Limb (tissue), 2 donors: ENCODE results near the gene WNT9A.
A peak's percentile ranks its signal among the peaks of the same experiment; 100 is the strongest.
"Not testable (repeated sequence)": the region's sequence is repeated elsewhere in the genome, so short reads cannot be mapped to it uniquely, and the experiment has no call there.

Experiments
- DNase-seq, 2 donors: peaks; one replicate each; pipeline ENCODE4 v3.0.0-alpha.2; 2016; ENCODE audit errors: extremely low spot score in 2 of 2

WNT9A gene, protein sequence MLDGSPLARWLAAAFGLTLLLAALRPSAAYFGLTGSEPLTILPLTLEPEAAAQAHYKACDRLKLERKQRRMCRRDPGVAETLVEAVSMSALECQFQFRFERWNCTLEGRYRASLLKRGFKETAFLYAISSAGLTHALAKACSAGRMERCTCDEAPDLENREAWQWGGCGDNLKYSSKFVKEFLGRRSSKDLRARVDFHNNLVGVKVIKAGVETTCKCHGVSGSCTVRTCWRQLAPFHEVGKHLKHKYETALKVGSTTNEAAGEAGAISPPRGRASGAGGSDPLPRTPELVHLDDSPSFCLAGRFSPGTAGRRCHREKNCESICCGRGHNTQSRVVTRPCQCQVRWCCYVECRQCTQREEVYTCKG

GRCh38 chr1:227947676-227948492, at the start of gene WNT9A:
WNT9A (minus strand) TSS chr1:227947932; CDS start chr1:227947887, 45 bp downstream.
- peak; percentile 75 to 81 for DNase-seq

DNA sequence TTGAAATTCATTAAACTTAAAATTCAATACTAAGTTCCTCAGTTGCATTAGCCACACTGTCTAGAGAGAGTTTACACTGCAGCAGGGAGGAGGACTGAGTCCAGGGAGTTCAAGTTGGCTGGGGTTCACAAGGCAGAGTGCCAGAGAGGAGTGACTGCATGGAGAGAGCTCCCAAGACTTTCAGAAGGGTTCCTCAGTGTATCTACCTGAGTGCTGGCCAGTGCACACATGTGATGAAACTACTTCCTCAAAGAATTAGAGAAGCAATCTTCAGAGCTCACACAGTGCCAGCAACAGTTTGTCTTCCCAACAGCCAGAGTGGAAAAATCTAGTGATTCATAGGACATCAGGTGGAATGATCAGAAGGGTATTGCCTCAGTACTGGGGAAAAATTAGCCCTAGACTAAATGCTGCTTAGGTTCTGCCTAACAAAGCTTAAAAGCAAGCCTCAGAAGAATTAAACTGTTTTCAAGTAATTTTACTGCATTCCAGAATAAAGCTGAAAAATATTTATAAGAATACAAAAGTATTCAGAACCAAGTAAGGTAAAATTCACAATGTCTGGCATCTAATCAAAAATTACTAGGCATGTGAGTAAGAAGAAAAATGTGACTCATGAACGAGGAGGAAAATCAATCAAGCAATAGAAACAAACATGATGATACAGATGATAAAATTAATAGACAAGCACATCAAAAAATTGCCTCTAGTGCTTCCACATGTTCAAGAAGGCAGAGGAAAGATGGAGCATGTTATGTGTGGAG, 48.6 kb upstream of the WNT9A start:
- DNase-seq: no peak

DNA sequence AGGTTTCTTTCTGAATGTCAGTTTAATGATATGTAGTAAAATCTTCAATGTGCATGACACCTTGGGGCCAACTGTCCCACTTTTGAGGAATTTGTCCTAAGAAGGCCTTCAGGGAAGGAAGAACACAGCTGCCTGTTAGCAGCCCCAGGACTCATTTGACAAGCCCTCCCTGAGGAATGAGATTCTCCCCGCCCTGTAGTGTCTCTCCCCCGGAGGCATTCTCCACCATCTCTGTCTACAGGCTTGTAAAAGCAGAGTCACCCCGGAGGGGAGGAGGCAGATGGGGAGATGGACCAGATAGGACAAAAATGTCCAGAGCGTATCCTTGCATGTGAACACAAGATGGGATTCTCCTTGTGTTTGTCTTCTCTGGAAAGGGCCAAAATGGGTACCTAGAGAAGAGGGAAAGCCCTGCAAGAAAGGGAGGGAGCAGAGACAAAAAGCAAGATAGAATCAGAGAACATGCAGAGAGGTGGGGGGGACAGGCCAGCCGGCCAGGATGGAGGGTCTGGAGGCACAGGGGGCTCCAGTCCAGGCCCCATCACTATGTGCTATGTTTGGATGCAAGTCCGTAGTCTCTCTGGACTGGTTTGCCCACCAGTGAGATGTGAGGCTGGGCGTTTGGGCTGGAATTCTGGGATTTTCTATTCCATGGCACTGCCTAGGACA, 47.0 kb upstream of the WNT9A start:
- DNase-seq: no peak

DNA sequence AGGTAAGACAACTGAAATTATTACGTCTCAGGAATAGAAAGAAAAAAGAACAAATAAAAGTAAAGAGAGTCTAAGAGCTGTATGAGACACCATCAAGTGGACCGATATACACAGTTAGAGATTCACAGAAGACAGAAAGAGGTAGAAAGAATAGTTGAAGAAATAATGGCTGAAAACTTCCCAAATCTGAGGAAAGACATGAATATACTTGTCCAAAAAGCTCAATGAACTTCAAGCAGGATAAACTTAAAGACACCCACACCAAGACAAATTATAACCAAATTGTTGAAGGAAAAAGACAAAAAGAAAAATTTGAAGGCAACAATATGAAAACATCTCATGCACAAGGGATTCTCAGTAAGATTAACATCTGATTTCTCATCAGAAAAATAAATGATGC, 39.4 kb upstream of the WNT9A start:
- DNase-seq: no peak

DNA sequence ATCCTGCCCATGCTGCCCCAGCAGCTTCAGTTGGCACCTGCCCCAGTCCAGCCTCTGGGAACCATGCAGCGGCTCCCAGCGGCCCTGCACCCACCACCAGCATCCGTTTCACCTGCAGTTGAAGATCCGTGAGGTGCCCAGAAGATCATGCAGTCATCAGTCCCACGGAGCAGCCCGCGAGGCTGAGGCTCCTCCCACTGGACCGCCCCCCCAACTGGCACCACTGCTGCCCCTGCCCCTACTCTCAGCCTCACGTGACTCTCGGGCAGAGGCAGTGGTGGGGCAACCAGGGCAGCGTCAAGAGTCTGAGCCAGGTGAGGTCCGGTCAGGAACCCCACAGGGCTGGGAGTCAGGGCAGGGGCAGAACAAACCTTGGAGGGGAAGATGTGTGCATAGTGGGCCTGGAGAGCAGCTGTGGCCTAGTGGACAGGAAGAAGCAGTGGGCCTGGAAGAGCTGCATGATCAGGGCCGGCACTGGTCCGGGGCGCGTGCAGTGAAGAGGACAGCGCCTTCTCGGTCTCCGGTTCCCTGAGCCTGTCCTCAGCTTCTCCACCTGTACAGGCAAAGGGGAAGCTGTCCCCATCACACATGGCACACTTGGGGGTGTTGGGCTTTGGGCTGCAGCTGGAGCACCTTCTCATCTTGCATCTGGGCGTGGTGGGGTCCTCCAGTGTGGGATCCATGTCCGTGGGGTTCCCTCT, 28.0 kb upstream of the WNT9A start:
- DNase-seq: not testable (repeated sequence)

- DNase-seq: not testable (repeated sequence)
Measured at GRCh38 chr1:227973724-227974288, 26.1 kb upstream of the WNT9A start.

GRCh38 chr1:227972843-227973374, 25.2 kb upstream of the WNT9A start:
- DNase-seq: not testable (repeated sequence)

DNA sequence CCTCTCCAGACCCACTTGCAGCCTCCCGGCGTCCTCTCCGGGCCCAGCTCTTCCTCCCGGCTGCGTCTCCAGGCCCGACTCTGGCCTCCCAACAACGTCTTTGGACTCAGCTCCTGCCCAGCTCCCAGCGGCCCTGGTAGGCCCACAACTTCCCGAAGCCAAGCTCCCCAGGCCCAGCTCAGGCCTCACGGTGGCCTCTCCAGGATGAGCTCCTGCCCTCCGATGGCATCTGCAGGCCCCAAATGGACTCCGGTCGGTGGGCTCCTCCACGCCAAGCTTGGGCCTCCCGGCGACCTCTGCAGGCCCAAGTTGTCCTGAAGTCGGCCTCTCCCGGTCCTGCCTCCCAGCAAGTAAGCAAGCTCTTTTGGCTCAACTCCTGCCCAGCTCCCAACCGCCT, 24.5 kb upstream of the WNT9A start:
- not testable (repeated sequence) for DNase-seq

GRCh38 chr1:227971643-227972282, 24.0 kb upstream of the WNT9A start:
- DNase-seq: not testable (repeated sequence)

GRCh38 chr1:227971216-227971615, 23.5 kb upstream of the WNT9A start:
- not testable (repeated sequence) for DNase-seq

GRCh38 chr1:227970076-227970995, 22.6 kb upstream of the WNT9A start:
- not testable (repeated sequence) for DNase-seq

DNA sequence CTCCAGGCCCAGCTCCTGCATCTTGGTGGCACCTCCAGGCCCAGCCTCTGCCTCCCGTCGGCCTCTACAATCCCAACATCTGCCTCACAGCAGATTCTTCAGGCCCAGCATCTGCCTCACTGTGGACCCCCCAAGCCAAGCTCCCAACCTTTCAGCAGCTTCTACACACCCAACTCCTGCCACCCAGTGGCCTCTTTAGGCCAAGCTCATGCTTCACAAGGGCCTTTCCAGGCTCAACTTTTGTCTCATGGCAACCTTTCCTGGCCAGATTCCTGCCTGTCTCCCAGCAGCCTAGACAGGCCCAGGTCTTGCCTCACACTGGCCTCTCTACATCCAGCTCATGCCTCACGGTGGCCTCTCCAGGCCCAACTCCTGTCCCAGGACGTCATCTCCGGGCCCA, 20.1 kb upstream of the WNT9A start:
- not testable (repeated sequence) for DNase-seq

DNA sequence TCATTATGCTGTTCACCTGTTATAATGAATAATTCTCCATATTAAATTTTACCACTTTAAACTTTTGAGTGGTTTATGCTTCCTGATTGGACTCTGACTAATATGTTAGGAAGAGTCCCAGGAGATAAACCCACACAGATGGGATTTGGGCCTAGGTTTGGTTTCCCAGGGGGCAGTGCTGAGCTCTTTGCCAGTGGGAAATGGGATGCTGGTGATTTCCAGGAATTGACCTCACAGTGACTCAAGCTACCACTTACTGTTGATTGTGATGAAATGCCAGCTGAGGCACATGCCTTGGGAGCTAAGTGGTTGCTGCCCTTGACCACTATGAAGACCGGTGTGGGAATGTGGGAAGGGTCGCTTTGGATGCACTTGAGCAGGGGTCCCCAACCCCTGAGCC, 19.0 kb upstream of the WNT9A start:
- not testable (repeated sequence) for DNase-seq

DNA sequence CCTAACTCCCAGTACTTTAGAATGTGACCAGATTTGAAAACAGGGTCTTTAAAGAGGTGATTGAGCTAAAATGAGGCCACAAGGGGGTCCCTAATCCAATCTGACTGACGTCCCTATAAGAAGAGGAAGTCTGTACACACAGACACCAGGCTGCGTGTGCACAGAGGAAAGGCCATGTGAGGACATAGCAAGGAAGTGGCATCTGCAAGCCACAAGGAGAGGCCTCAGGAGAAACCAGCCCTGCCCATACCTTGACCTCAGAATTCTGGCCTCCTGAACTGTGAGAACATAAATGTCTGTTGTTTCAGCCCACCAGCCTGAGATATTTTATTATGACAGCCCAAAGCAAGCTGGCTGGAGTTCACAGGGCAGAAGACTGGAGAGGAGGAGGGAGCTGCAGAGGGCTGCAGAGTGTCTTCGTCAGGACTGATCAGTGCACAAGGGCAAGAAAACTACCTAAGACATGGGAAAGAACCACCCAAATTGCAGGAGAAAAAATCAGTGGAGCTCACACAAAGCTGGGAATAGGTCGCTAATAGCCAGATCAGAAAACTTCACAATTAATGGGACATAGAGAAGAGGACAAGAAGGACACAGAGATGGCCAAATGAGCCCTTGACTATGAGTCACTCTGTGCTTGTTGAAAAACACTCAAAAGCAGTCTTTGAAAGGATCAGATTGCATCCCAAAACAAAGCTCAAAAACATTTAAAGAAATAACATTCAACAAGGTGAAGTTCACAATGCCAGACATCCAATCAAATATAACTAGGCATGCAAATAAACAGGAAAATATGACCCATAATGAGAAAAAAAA, 14.1 kb upstream of the WNT9A start:
- DNase-seq: no peak

DNA sequence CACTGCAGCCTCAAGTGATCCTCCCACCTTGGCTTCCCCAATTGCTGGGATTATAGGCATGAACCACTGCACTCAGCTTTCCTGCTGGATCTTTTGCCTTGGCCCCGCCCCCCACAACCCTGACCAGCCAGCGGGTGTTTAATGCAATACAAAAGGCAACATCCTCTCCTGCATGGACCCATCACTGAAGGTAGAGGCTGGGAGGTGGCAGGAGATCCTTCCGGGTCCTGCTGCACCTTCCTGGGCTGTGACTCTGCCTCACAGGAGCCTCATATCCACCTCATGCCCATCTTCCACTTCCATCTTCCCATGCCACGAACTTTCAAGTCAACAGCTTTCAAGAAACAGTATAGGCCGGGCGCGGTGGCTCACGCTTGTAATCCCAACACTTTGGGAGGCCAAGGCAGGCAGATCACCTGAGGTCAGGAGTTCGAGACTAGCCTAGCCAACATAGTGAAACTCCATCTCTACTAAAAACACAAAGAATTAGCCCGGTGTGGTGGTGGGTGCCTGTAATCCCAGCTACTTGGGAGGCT, 11.7 kb upstream of the WNT9A start:
- no peak for DNase-seq

GRCh38 chr1:227958617-227959324, 11.0 kb upstream of the WNT9A start:
- DNase-seq: no peak

- DNase-seq: no peak
Measured at GRCh38 chr1:227955808-227956207, 8.1 kb upstream of the WNT9A start.
